ENCODE results near the gene EPX. TPM values are rescaled to one million over a fixed set of nuclear protein-coding genes. Genes with fewer than 3 reads are reported as not detected.

Gene EPX
- total RNA-seq, 1 experiment from 2014 or later = not detected

GRCh38 chr17:58246781-58247180 lies 54.3 kb downstream of the EPX start:
- Histone ChIP-seq H3K9me2 (replicated peaks; ENCODE audit: low read length) (no peaks in the 10 kb centered on the region), H4K20me1 (ENCODE audit: low read length) (no peaks in the 10 kb centered on the region), H3K4me2 (ENCODE audit: low read length) (no peak overlapping the region), H2AFZ (ENCODE audit: low read length) (no peak overlapping the region), H3K27me3 (ENCODE audit: low read length) (peaks cover 36% of the 10 kb centered on the region), H3K4me1 (ENCODE audit: insufficient read depth, low read length) (peaks cover 5% of the 10 kb centered on the region; the same call in 1 of the 2 replicates), H3K27ac (ENCODE audit: low read length) (no peak overlapping the region), H3K36me3 (ENCODE audit: low read depth, low read length) (no peaks in the 10 kb centered on the region), H3F3A (ENCODE audit: low read length, unreplicated experiment) (no peaks in the 10 kb centered on the region), H3K9ac (ENCODE audit: low read length) (no peak overlapping the region), H3K4me3 (ENCODE audit: low read length) (no peak overlapping the region), H3K79me2 (ENCODE audit: low read length) (no peaks in the 10 kb centered on the region), H3K9me3 (ENCODE audit: low read length) (no peaks in the 10 kb centered on the region)
- POLR2A ChIA-PET (ENCODE audit: unreplicated experiment) = no interaction called here
- no TSS peak for BruUV-seq (replicated peaks)
- intact Hi-C loops (cut with micrococcal nuclease) = loop anchor here (5.0 kb wide), 1 partner anchor 201 kb away; no protein-coding TSS in a partner anchor
- TF ChIP-seq CTCF (conservative IDR thresholded peaks at IDR 0.05; ENCODE audit: low read depth, low read length) (no peak), EZH2phosphoT487 (IDR thresholded peaks at IDR 0.05; ENCODE audit: borderline replicate concordance, low read length) (no peak), EZH2 (IDR thresholded peaks at IDR 0.05; ENCODE audit: low read length, unreplicated experiment) (no peak)
- ATAC-seq = no peak
- no peak for DNase-seq
- CTCF ChIA-PET = no interaction called here

GRCh38 chr17:58247511-58248363 lies 55.2 kb downstream of the EPX start:
- Histone ChIP-seq H4K20me1 (ENCODE audit: low read length) (no peaks in the 10 kb centered on the region), H3K4me3 (ENCODE audit: low read length) (no peak overlapping the region), H3K9me3 (ENCODE audit: low read length) (no peaks in the 10 kb centered on the region), H2AFZ (ENCODE audit: low read length) (no peak overlapping the region), H3K27me3 (ENCODE audit: low read length) (peaks cover 34% of the 10 kb centered on the region), H3K27ac (ENCODE audit: low read length) (no peak overlapping the region), H3K4me2 (ENCODE audit: low read length) (no peak overlapping the region), H3K79me2 (ENCODE audit: low read length) (no peaks in the 10 kb centered on the region), H3K9me2 (replicated peaks; ENCODE audit: low read length) (no peaks in the 10 kb centered on the region), H3K36me3 (ENCODE audit: low read depth, low read length) (no peaks in the 10 kb centered on the region), H3F3A (ENCODE audit: low read length, unreplicated experiment) (no peaks in the 10 kb centered on the region), H3K4me1 (ENCODE audit: insufficient read depth, low read length) (peaks cover 5% of the 10 kb centered on the region; the same call in 1 of the 2 replicates), H3K9ac (ENCODE audit: low read length) (no peak overlapping the region)
- ChIA-PET CTCF (interaction anchor here (0.6 kb wide), 1 partner anchor 149 kb away, joined by 3 read pairs; no protein-coding TSS in a partner anchor), POLR2A (ENCODE audit: unreplicated experiment) (no interaction called here)
- DNase-seq (no peak), ATAC-seq (no peak)
- no peak for TF ChIP-seq EZH2phosphoT487 (IDR thresholded peaks at IDR 0.05; ENCODE audit: borderline replicate concordance, low read length)
- TF ChIP-seq EZH2 (IDR thresholded peaks at IDR 0.05; ENCODE audit: low read length, unreplicated experiment) = no peak
- TF ChIP-seq CTCF (conservative IDR thresholded peaks at IDR 0.05; ENCODE audit: low read depth, low read length) = no peak
- no TSS peak for BruUV-seq (replicated peaks)
- intact Hi-C loops (cut with micrococcal nuclease) = loop anchor here (2.0 to 5.0 kb wide), 2 partner anchors 23 to 200 kb away; no protein-coding TSS in a partner anchor

- ChIA-PET CTCF (interaction anchor here (0.5 kb wide), 1 partner anchor 221 kb away, joined by 9 read pairs; no protein-coding TSS in a partner anchor), POLR2A (ENCODE audit: unreplicated experiment) (no interaction called here)
- H3K4me1 ChIP-seq (ENCODE audit: insufficient read depth, low read length) = peaks cover 5% of the 10 kb centered on the region; the same call in 1 of the 2 replicates
- intact Hi-C loops (cut with micrococcal nuclease) = loop anchor here (2.0 to 5.0 kb wide), 2 partner anchors 24 to 198 kb away; no protein-coding TSS in a partner anchor
- H3K79me2 ChIP-seq (ENCODE audit: low read length) = no peaks in the 10 kb centered on the region
- no peaks in the 10 kb centered on the region for H3F3A ChIP-seq (ENCODE audit: low read length, unreplicated experiment)
- no peak overlapping the region for H3K4me3 ChIP-seq (ENCODE audit: low read length)
- no peaks in the 10 kb centered on the region for H3K9me3 ChIP-seq (ENCODE audit: low read length)
- no peak overlapping the region for H3K27ac ChIP-seq (ENCODE audit: low read length)
- peak overlapping the region; percentile 79; the same call in 1 of the 2 replicates for H3K4me2 ChIP-seq (ENCODE audit: low read length)
- H3K9ac ChIP-seq (ENCODE audit: low read length) = no peak overlapping the region
- no peak for ATAC-seq
- BruUV-seq (replicated peaks) = no TSS peak
- TF ChIP-seq EZH2 (IDR thresholded peaks at IDR 0.05; ENCODE audit: low read length, unreplicated experiment) (no peak), EZH2phosphoT487 (IDR thresholded peaks at IDR 0.05; ENCODE audit: borderline replicate concordance, low read length) (no peak), CTCF (conservative IDR thresholded peaks at IDR 0.05; ENCODE audit: low read depth, low read length) (no peak)
- peaks cover 30% of the 10 kb centered on the region for H3K27me3 ChIP-seq (ENCODE audit: low read length)
- no peaks in the 10 kb centered on the region for H3K36me3 ChIP-seq (ENCODE audit: low read depth, low read length)
- H4K20me1 ChIP-seq (ENCODE audit: low read length) = no peaks in the 10 kb centered on the region
- DNase-seq = no peak
- no peak overlapping the region for H2AFZ ChIP-seq (ENCODE audit: low read length)
- H3K9me2 ChIP-seq (replicated peaks; ENCODE audit: low read length) = no peaks in the 10 kb centered on the region
Observed at GRCh38 chr17:58248955-58249269, 56.4 kb downstream of the EPX start.
